ENCODE measurements around the gene USE1. TPM values are rescaled to one million over a fixed set of nuclear protein-coding genes. Genes with fewer than 3 reads are reported as not detected.

Gene USE1
- total and polyA plus RNA-seq, 2 experiments from 2014 or later, result 15.5 to 19.4 TPM

- H3K4me1 ChIP-seq (ENCODE audit: insufficient read depth), result peaks cover 20% of the 10 kb centered on the region
- ATAC-seq, result no peak
- H3K4me3 ChIP-seq, result peak overlapping the region; percentile 93; the same call in 1 of the 2 replicates
- H3K27me3 ChIP-seq (ENCODE audit: insufficient read depth), result no peaks in the 10 kb centered on the region
- H4K20me1 ChIP-seq (replicated peaks; ENCODE audit: insufficient read depth), result peaks cover 15% of the 10 kb centered on the region; the same call in 1 of the 2 replicates
- no peak overlapping the region for H2AFZ ChIP-seq
- Mint-ChIP-seq H3K4me1 (peaks cover 33% of the 10 kb centered on the region), H3K27ac (peak overlapping the region; percentile 56; the same call in 1 of the 2 replicates), H3K27me3 (ENCODE audit: insufficient read depth, low read depth, poor library complexity) (peaks cover 28% of the 10 kb centered on the region), H3K36me3 (ENCODE audit: low read depth) (peaks cover 22% of the 10 kb centered on the region), H3K9me3 (no peaks in the 10 kb centered on the region), H3K4me3 (peak overlapping the region; percentile 94)
- H3K4me2 ChIP-seq, result peak overlapping the region; percentile 93
- H3F3A ChIP-seq (replicated peaks; ENCODE audit: low read depth), result peaks cover 42% of the 10 kb centered on the region
- H3K36me3 ChIP-seq (ENCODE audit: insufficient read depth), result no peaks in the 10 kb centered on the region
- no peaks in the 10 kb centered on the region for H3K9me2 ChIP-seq (ENCODE audit: insufficient read depth)
- peaks cover 60% of the 10 kb centered on the region for H3K79me2 ChIP-seq (replicated peaks; ENCODE audit: insufficient read depth)
- no peak for DNase-seq (ENCODE audit: low spot score)
- H3K27ac ChIP-seq (ENCODE audit: low read depth), result no peak overlapping the region
- TF ChIP-seq JUNB (IDR thresholded peaks at IDR 0.05; ENCODE audit: unreplicated experiment), result no peak
- no peak for TF ChIP-seq NANOG (IDR thresholded peaks at IDR 0.05; ENCODE audit: borderline replicate concordance)
- TF ChIP-seq EZH2 (IDR thresholded peaks at IDR 0.05; ENCODE audit: low read depth, unreplicated experiment), result no peak
- no peak for TF ChIP-seq REST (IDR thresholded peaks at IDR 0.05; ENCODE audit: unreplicated experiment)
- no peak for TF ChIP-seq EZH2phosphoT487 (IDR thresholded peaks at IDR 0.05; ENCODE audit: unreplicated experiment)
- TF ChIP-seq CREB1 (CRISPR knock-in tag; IDR thresholded peaks at IDR 0.05; ENCODE audit: low read depth), result no peak
- no peak for TF ChIP-seq ZNF114 (CRISPR knock-in tag; IDR thresholded peaks at IDR 0.05)
- TF ChIP-seq POLR2AphosphoS5 (IDR thresholded peaks at IDR 0.05; ENCODE audit: low read depth), result no peak
- TF ChIP-seq ETS1 (IDR thresholded peaks at IDR 0.05), result no peak
- no peak for TF ChIP-seq ZNF331 (CRISPR knock-in tag; IDR thresholded peaks at IDR 0.05; ENCODE audit: low read depth)
- TF ChIP-seq CTCF (conservative IDR thresholded peaks at IDR 0.05; ENCODE audit: low read depth in 2 of 2), result no peak
- TF ChIP-seq STAT1 (IDR thresholded peaks at IDR 0.05; ENCODE audit: unreplicated experiment), result no peak
- TF ChIP-seq ZNF462 (CRISPR knock-in tag; IDR thresholded peaks at IDR 0.05), result no peak
Observed at GRCh38 chr19:17242431-17243208, 27.5 kb downstream of the USE1 start.

Data from GM23338 (cell line).